Kidney (tissue), 14 donors: ENCODE measurements around the gene WWOX. TPM values are rescaled to one million over a fixed set of nuclear protein-coding genes. Genes with fewer than 3 reads are reported as not detected.

Experiments used
- DNase-seq, 5 donors: peaks; one replicate each; pipeline ENCODE4 v3.0.0-alpha.2; 2013 to 2020
- FAIRE-seq: peaks from 2 replicates; lab custom pipeline; 2012; peaks lifted over from hg19 to GRCh38; lab: Jason Lieb, UNC
- H3K27ac ChIP-seq, 2 donors: one replicate each; pipeline ENCODE4 v1.7.0; 2013; ENCODE audit warnings: low read depth in 2 of 2, low read length in 2 of 2, inconsistent platforms in 1 of 2
- H3K27me3 ChIP-seq: one replicate; pipeline ENCODE4 v1.7.1; 2013; ENCODE audit warnings: low read length, inconsistent platforms; ENCODE audit not compliant: control insufficient read depth, insufficient read depth
- H3K36me3 ChIP-seq, 3 donors: one replicate each; pipeline versions ENCODE4 v1.7.0 to v1.7.1; 2013; ENCODE audit warnings: low read length in 3 of 3, control low read depth in 1 of 3, inconsistent platforms in 1 of 3; ENCODE audit not compliant: insufficient read depth in 3 of 3, control insufficient read depth in 2 of 3
- H3K4me1 ChIP-seq, 3 donors: one replicate each; pipeline versions ENCODE4 v1.7.0 to v1.7.1; 2013; ENCODE audit warnings: low read length in 3 of 3, inconsistent platforms in 1 of 3, low read depth in 1 of 3; ENCODE audit not compliant: control insufficient read depth in 2 of 3, insufficient read depth in 2 of 3
- H3K4me3 ChIP-seq, 3 donors: one replicate each; pipeline versions ENCODE4 v1.7.0 to v1.8.1; 2013; ENCODE audit warnings: low read length in 3 of 3, control low read depth in 1 of 3, inconsistent platforms in 1 of 3
- H3K9ac ChIP-seq, 3 donors: one replicate each; pipeline versions ENCODE4 v1.7.0 to v1.7.1; 2013; ENCODE audit warnings: low read length in 3 of 3, control low read depth in 1 of 3, inconsistent platforms in 1 of 3
- H3K9me3 ChIP-seq, 3 donors: one replicate each; pipeline versions ENCODE4 v1.7.0 to v1.7.1; 2013; ENCODE audit warnings: low read length in 3 of 3, control low read depth in 1 of 3, inconsistent platforms in 1 of 3; ENCODE audit not compliant: control insufficient read depth in 2 of 3, insufficient read depth in 1 of 3
- intact Hi-C: fragments of 100-400 bp; cut with DNase I; formaldehyde crosslinking; loops from one replicate; pipeline ENCODE4 v1.11.1; 2022
- polyA plus RNA-seq: library from polyadenylated mRNA; stranded (reverse); fragments of 350-450 nt; fragmentation: Illumina TruSeq; extraction: RNeasy Lipid Tissue Mini Kit (QIAGEN cat#74804); gene quantifications from one replicate; pipeline ENCODE4 v1.2.3, GENCODE V29; 2014; ENCODE audit warnings: low read depth, low replicate concordance; ENCODE audit not compliant: insufficient read depth
- total RNA-seq: library from RNA; stranded (reverse); fragmentation: NEBNext Ultra II Directional; extraction: Animal tissue kit (Norgen Biotek cat#: 25700); gene quantifications from one replicate; pipeline ENCODE4 v1.2.1, GENCODE V29; 2021
- TF ChIP-seq, protein P1 (sequence below): IDR thresholded peaks from 3 replicates; pipeline ENCODE4 v1.5.1; 2012; ENCODE audit warnings: mild to moderate bottlenecking, moderate library complexity, borderline replicate concordance; ENCODE audit not compliant: insufficient read depth; ENCODE audit errors: extremely low read depth
- donor health status: control.
- donor health status: control.
- donor health status: control.
- donor health status: control.
- donor health status: control.
- donor health status: DM: yes; HTN: yes; CAD: no.
- donor health status: Normal renal cell carcinoma (clear cell type).

Gene WWOX
- total and polyA plus RNA-seq, 2 donors from 2014 or later, result 22.5 to 30.3 TPM

DNA sequence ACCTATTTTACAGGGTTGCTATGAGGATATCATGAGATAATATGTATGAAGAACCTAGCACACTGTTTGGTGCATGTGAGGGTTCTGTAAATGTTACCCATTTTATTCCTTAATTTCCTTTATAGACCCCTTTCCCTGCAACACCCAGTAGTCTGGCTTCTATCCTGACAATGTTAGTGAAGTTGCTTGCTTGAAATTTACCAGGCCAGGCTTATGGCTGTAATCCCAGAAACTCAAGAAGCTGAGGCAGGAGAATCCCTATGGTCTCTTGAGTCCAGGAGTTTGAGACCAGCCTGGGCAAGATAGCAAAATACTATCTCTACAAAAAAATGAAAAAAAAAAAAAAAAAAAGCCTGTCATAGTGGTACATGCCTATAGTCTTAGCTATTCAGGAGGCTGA lies 779.1 kb downstream of the WWOX start:
- no peak overlapping the region for H3K4me3 ChIP-seq
- no peak for DNase-seq
- H3K27ac ChIP-seq, result no peak overlapping the region
- no peak for FAIRE-seq
- H3K4me1 ChIP-seq, result no peaks in the 10 kb centered on the region
- no peaks in the 10 kb centered on the region for H3K36me3 ChIP-seq
- no peak overlapping the region for H3K9ac ChIP-seq
- no peaks in the 10 kb centered on the region for H3K9me3 ChIP-seq
- TF ChIP-seq, protein P1, sequence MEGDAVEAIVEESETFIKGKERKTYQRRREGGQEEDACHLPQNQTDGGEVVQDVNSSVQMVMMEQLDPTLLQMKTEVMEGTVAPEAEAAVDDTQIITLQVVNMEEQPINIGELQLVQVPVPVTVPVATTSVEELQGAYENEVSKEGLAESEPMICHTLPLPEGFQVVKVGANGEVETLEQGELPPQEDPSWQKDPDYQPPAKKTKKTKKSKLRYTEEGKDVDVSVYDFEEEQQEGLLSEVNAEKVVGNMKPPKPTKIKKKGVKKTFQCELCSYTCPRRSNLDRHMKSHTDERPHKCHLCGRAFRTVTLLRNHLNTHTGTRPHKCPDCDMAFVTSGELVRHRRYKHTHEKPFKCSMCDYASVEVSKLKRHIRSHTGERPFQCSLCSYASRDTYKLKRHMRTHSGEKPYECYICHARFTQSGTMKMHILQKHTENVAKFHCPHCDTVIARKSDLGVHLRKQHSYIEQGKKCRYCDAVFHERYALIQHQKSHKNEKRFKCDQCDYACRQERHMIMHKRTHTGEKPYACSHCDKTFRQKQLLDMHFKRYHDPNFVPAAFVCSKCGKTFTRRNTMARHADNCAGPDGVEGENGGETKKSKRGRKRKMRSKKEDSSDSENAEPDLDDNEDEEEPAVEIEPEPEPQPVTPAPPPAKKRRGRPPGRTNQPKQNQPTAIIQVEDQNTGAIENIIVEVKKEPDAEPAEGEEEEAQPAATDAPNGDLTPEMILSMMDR, result no peak
- intact Hi-C loops, result no loop called here
- H3K27me3 ChIP-seq, result no peaks in the 10 kb centered on the region

DNA sequence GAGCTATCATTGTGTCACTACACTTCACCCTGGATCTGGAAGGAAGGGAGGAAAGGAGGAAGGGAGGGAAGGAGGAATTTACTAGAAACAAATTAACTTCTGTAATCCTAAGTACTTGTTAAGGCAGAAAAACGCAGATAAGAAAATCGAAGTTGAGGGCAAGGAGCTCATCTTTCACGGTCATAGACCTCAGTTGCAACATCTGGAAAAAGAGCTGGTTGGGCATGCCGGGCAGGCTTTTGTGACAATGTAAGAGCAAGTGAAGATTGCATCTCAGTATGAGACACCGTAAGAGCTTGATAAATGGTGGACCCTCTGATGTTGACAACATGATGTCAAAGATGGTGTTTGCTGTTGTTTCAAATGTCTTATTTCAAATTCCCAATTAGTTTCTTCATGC lies 779.6 kb downstream of the WWOX start:
- Histone ChIP-seq H3K9me3 (no peaks in the 10 kb centered on the region), H3K4me1 (no peaks in the 10 kb centered on the region), H3K27me3 (no peaks in the 10 kb centered on the region), H3K9ac (no peak overlapping the region), H3K4me3 (no peak overlapping the region), H3K27ac (no peak overlapping the region), H3K36me3 (no peaks in the 10 kb centered on the region)
- intact Hi-C loops, result no loop called here
- DNase-seq (no peak), FAIRE-seq (no peak)
- TF ChIP-seq, protein P1, result no peak

- H3K36me3 ChIP-seq, result no peaks in the 10 kb centered on the region
- no peaks in the 10 kb centered on the region for H3K4me1 ChIP-seq
- H3K9ac ChIP-seq, result no peak overlapping the region
- TF ChIP-seq, protein P1, result no peak
- no peak for FAIRE-seq
- intact Hi-C loops, result no loop called here
- H3K9me3 ChIP-seq, result no peaks in the 10 kb centered on the region
- H3K27me3 ChIP-seq, result no peaks in the 10 kb centered on the region
- DNase-seq, result no peak
- no peak overlapping the region for H3K27ac ChIP-seq
- no peak overlapping the region for H3K4me3 ChIP-seq
These were observed 782.7 kb downstream of the WWOX start for GRCh38 chr16:78882150-78882549.

GRCh38 chr16:78882751-78883150 lies 783.3 kb downstream of the WWOX start:
- Histone ChIP-seq H3K9me3 (no peaks in the 10 kb centered on the region), H3K9ac (no peak overlapping the region), H3K4me1 (no peaks in the 10 kb centered on the region), H3K36me3 (no peaks in the 10 kb centered on the region), H3K27ac (no peak overlapping the region), H3K4me3 (no peak overlapping the region), H3K27me3 (no peaks in the 10 kb centered on the region)
- TF ChIP-seq, protein P1, result no peak
- no peak for DNase-seq
- no peak for FAIRE-seq
- intact Hi-C loops, result no loop called here
